DMS153 treated with DMSO at 0.1 percent for 48 hours (cell line): Measurements from ENCODE around the gene MCUB.
A peak's percentile ranks its signal among the peaks of the same experiment; 100 is the strongest.

Source experiments
- DNase-seq: peaks from one replicate; lab custom pipeline; 2025; ENCODE audit not compliant: unreplicated experiment; lab: John Stamatoyannopoulos, UW

Gene MCUB

GRCh38 chr4:109723110-109723509 lies 163.1 kb downstream of the MCUB start:
- no peak for DNase-seq

GRCh38 chr4:109728385-109728784 lies 168.3 kb downstream of the MCUB start:
- no peak for DNase-seq

- no peak for DNase-seq
Measured at GRCh38 chr4:109729117-109729717, 169.2 kb downstream of the MCUB start.

GRCh38 chr4:109729718-109730618 lies 169.9 kb downstream of the MCUB start, which contains the start of gene PLA2G12A:
Gene PLA2G12A (minus strand): TSS chr4:109730070. CDS start chr4:109729809, 261 bp downstream.
- peak; percentile 69 for DNase-seq

- DNase-seq, result no peak
Measured at GRCh38 chr4:109730619-109731545, 170.8 kb downstream of the MCUB start.

GRCh38 chr4:109733728-109734127 lies 173.7 kb downstream of the MCUB start:
- no peak for DNase-seq

- no peak for DNase-seq
Measured at GRCh38 chr4:109735566-109736365, 175.7 kb downstream of the MCUB start.
